Right lung (tissue), 5 donors: ENCODE data around the gene ULK3. TPM values are rescaled to one million over a fixed set of nuclear protein-coding genes. Genes with fewer than 3 reads are reported as not detected.

Experiments
- DNase-seq, 2 donors: peaks; one replicate each; pipeline ENCODE4 v3.0.0-alpha.2; 2013
- polyA plus RNA-seq, 5 donors: library from polyadenylated mRNA; unstranded; fragments of 120-200 nt; gene quantifications; one replicate each; pipeline versions ENCODE4 v1.2.1 to v1.2.3, GENCODE V29; 2013; ENCODE audit warnings: inconsistent platforms in 1 of 5, low replicate concordance in 1 of 5; ENCODE audit not compliant: insufficient read length in 5 of 5, insufficient read depth in 1 of 5

Gene ULK3
- polyA plus RNA-seq, 5 donors = 23.7 to 43.4 (median 34.2) TPM

DNA sequence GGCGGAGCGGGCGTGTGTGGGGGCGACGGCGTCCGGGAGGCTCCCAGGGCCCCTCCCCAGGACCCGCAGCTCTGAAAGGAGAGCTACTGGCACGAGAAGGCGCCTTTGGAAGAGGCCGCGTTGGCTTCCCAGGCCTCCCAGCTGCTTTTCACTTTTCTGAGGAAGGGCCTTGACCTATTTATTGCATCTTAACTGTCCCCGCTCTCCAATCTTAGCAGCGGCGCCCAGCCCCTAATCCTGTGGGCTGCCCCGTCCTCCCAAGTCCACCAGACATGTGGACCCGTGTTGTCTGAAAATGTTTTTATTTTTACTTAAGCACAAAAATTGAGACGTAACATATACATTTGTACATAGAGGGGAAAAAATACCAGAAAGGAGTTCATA lies 481 bp upstream of the ULK3 start:
- no peak for DNase-seq

DNA sequence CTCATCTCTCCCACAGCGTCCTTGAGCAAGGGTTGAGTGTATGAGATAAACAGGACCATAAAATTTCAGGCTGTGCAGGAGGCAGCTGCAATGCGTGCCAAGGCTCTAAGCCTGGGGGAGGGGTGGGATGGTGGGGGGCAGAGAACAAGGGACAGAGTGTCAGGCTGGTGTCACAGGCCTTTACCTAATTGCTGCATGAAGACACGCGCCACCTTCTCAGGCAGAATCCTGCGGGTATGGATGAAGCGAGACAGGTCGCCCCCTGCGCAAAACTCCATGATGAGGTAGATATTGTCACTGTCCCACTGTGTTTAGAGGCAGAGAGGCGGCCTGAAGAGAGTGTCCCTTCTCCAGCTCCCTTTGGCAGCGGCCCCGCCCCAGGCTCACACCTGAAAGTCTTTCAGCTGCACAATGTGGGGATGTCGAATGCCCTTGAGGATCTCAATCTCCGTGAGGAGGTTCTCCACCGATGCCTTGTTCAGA lies 1.0 kb downstream of the ULK3 start:
- no peak for DNase-seq

DNA sequence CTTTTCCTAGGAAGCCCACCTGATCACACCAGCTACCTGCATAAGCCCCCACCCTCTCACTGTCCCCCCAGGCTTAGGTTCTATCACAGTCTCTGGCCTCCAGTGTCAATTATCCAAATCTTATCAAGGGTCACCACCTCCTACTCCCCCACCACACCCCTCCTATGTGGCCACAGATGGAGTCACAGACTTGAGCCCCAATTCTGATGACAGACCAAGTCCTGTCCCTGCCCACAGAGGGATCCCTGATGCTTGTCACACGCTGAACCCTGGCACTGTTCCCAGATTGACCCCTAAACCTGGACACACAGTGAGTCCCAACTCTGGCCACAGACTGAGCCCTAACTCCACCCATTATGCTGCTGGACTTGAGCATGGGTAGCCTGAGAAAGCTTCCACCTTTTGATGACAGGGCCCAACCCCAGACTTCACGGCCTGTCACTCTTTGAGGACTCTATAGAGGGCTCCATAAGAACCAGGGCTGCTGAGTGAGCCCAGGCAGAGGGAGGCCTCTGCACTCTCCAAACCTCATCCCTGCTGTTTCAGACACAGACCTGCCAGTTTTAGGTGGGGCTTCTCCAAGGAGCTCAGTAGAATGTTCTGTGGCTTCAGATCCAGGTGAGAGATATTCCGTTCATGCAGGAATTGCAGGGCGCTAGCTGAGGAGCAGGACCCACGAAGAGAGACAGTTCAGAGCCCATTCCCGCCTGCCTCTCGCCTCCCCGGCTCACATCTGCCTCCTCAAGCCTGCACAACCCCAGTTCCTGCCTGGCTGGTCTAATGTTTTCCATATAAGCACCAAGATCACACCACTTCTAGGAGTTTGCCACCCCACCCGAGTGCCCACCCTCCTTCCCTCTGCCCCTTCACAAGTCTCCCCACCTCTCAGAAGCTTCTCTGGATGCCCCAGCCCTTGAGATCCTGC lies 1.8 kb downstream of the ULK3 start:
- DNase-seq = no peak

DNA sequence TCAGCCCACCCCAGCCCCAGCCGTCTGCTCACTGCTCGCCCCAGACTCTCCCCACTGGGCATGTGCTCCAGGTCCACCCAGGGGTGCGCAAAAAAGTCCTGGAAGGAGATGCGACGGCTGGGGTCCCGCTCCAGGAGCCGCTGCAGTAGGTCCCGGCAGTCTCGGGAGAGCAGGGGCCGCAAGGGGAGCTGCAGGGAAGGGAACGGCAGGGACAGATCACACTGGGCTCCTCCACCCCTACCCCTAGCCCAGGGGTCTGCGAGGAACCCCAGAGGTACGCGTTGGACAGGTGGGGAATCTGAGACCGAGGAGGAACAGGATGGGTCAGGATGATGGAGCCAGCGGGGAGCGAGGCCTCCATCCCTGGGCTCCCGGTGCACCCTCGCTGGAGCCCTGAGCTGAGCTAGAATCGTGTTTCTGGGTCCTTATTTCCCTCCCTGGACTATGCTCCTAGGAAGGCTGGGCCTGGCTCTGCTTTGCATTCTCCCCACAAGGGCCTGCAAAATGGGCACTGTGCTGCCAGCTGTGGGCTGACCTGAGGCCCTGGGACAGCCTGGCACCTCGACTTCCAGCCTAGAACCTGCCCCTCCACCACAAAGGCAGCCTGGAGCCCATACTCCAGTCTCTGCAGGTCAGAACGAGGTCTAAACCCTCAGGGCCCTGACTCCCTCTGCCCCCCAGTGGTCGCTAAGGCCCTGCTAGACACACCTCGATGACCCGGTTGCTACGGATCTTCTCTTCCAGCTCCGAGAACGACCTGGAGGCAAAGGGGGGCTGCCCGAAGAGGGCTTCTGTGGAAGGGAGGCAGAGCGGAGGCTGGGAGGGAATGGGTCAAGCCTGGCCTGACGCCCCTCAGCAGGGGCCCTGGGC lies 3.2 kb downstream of the ULK3 start:
- DNase-seq = no peak

DNA sequence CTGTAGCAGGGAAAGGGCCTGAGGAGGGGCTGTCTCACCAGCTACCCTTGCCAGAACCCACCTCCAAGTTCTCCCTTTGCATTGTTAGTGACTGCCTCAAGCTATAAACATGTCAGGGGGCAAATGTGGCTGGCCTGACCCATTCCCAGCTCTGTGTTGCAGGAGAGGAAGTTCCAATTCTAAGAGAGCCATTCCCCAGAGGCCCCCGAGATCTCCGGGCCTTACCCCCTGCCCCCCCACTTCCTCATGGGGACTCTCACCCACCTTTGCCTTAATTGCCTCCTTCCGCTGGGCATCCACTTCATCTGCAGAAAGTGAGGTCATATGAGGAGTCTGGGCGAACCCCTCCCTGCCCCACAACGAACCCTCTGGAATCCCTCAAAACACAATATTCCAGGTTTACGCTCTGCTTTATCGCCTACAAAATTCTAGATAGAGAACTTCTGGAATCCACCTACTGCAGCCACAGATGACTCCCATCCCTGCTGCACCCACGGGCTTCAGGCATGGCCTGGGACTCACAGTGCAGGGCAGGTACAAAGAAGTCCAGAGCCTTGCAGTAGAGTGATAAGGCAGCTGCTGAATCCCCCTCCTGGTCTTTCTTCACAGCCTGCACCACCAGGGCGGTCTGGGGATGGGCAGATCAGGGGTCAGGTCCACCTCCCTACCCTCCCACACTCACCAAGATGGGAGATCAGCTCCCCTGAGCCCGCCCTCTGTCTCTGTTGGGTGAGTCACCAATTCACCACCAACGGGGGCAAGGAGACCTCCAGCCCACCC lies 4.0 kb downstream of the ULK3 start:
- no peak for DNase-seq

DNA sequence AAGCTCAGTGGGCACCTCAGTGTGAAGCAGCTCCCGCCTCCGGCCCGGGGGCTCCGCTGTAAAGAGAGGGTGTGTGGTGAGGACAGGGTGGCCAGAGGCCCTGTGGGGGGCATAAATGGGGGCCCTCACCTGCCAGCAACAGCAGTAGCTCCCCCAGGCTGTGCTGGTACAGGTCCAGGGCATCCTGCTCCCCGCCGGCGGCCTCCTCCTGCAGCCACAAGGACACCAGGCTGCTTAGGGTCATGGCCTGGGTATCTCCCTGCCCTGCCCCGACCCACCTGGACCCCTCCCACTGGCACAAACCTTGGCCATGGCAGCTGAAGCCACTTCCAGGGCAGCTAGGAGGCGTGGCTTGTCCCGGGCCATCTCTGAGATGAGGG lies 4.8 kb downstream of the ULK3 start:
- no peak for DNase-seq

DNA sequence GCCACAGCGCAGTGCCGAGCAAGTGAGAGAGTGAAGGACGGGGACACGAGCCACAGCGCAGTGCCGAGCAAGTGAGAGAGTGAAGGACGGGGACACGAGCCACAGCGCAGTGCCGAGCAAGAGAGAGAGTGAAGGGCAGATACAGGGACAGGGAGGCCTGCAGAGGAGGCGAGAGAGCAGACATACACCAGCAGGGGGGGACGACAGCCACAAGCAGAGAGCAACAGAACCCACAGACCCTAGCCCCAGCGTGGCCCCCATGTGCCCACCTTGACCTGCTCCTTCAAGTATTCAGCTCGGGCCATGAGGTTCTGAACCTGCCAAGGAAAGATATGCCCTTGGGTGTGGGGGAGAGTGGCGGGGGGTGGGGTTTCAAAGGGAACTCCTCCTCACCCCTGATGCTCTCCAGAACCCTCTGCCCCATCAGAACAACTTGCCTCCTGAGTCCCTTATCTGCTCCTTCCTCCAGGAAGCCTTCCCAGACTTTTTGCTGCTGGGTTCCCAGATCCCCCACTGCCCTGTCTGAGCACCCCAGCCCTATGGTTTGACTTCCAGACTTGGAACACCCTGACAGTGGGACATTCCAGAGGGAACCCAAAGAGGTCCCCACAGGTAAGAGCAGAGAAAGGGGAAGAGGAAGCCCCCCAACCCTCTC lies 5.3 kb downstream of the ULK3 start:
- no peak for DNase-seq

DNA sequence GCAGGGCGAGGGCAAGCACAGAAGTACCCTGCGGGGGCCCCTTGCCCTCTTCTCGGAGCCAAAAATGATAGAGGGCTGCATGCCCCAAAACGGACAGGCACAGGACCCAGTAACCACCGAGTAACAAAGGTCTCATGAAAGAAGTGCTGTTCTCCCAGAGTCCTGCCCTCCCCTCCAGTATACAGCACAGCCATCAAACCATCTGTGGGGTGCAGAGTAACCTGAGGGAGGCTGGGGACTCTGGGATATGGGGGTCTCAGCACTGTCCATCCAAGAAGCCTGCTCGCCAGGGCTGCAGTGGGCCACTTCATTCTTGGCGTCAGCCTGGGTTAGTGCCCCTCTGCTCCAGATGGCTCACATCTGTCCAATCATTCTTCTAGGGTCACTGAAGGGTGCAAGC lies 6.1 kb downstream of the ULK3 start:
- DNase-seq = no peak

DNA sequence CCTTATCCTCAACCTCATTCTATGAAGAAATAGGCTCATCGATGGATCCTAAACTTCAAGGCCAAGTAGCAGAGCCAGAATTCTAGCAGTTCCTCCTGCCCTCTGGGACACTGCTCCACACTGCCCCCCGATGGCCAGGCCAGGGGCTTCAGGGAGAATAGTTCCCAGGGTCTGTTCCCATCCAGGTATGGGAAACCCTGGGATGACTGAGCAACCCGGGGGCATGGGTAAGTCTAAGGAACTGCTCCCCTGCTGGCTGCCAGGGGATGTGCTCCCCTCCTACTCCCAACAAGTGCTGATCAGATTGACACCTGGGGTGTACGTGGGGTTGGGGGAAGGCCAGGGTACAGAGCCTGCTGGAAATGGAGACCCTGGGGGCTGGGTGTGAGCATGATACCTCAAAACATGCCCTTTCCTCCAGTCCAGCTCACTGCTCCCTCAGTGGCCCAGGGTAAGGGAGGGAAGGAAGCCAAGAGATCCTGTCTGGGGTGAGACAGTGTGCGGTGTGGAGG lies 7.6 kb downstream of the ULK3 start:
- no peak for DNase-seq

DNA sequence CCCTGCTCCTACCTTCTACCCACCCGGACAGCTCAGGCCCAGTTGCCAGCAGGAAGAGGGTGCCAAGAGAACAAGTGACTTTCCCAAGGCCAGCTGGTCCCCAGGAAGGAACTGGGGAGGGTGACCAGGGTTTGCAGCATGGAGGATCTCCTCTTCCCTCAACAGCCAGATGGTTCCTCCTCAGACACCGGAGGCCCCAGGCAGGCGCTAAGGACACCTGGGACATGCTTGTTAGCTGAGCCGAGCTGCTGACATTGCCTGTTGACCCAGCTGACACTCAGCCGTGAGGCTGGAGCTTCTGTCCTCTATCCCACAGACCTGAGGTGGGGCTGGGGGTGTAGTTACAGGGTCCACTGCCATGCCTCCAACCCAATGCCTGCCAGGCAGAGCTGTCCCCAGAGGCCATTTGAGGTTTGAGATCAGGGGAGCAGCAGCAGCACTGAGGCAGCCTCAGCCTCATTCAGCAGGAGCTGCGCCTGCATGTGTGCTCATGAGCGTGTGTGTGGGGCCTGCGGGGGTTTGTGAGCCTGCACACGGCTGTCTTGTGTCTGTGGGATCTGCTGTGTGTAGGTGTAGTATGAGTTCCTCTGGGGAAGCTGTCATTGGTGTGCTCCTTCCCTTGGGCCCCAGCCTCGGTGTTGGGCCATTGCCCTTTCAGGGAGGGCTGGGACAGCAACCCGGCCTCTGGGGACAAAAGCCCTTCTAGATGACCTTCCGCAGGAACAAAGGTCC lies 9.4 kb downstream of the ULK3 start:
- no peak for DNase-seq

DNA sequence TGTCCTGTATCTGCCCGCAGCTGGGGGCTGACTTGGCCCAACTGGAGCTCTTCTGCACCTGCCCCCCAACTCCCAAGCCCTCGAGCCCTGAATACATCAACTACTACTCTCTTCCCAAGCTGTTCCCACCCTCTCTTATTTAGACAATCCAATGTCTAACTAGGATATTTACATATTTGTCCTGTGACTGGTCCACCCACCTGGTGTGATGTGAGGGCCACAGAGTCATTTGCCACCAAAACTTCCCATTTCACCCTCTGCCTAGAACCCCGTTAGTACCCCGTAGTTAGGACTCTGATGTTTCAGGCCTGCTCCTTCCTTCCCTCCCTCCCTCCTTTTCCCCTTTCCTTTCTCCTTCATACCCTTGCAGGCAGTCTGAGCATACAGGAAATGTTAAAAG lies 10.1 kb downstream of the ULK3 start:
- DNase-seq = no peak

DNA sequence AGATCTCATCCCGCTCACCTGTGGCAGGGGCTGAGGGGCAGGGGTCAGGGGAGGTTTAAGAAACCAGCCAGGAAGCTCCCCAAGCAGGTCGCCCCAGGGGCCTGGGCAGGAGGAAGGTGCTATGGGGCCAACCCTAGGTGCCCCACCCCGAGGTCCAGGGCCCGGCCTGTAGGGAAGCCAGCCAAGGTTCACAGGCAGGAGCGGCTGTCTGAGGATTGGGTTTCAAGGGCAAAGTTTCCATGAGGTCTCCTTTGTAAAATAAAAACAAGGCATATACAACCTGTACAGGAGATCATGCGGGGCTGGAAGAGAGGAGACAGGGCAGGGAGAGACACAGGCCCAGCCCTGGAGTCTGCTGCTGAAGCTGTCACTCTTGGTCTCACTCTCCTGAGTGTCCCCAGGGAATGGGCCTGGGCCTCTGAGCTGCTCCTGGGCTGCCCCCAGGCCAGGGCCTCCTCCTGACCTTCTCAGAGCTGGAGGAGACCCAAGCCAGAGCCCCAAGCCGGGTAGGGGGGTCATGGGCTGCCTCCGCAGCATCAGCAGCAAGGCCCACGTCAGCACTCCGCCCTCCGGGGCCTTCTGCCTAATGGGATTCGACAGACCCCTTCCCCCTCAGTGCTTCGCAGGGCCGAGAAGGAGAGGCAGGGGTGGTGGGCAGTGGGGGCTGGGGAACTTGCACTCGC lies 11.0 kb downstream of the ULK3 start:
- no peak for DNase-seq

DNA sequence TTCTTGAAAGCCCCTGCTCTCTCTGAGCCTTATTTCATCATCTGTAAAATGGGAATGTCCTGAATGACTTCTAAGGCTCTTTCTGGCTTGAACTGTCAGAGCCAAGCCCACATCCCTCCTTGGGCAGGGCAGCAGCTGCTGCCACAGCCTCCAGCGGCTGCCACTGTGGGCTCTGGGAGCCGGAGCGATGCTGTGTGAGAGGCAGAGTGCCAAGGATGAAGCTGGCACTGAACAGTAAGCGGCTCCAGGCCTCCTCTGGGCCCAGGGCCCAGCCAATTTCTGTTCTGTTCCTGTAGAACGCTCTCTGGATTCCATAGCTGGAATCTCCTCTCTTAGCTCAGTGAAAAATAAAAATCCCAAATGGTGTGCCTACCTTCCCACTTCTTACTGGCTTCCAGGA lies 12.1 kb downstream of the ULK3 start:
- no peak for DNase-seq

DNA sequence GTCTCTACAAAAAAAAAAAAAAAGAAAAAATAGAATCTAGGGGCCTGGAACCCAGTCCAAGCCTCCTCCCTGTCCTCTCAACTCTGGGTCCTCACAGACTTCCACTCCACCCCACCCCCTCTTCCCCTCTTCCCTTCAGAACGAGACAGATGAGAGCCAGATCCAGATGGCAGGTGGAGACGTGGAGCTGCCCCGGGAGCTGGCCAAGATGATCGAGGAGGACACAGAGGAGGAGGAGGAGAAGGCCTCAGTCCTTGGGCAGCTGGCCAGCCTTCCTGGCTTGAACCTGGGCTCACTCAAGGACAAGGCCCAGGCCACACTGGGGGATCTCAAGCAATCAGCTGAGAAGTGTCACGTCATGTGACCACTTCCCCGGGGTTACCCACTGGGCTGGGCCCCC lies 13.0 kb downstream of the ULK3 start:
- no peak for DNase-seq

DNA sequence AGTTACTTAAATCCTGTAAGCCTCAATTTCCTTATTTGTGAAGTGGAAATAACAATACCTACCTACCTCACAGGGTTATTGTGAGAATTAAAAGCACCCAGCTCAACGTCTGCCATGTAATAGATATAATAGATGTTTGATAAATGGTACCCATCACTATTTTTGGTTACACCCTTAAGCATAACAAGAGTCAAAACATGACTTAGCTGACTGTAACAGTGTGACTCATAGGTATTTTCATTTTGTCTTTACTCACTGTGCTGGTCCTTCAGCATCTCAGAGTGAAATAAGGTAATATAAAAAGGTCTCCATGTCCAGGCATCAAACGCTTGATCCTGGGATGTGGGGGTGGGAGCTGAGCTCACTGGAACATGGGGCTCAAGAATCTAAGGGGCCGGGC lies 13.5 kb downstream of the ULK3 start:
- DNase-seq = no peak

DNA sequence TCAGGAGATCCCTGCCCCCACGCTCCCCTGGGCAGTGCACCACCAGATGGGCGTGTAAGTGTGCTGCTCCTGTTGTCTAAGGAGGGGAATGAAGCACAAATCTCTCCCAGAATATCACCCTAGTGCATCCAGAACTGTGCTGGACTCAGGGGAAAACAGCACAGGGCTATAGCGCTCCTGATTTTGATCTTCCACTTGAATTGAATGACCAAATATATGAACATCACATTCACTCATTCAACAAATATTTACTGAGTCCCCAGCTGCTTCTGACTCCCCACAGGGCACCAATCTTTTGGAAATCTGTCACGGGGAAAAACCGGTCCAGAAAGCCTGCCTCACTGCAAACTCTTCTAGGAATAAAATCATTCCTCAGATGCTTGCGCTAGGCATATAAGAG lies 14.1 kb downstream of the ULK3 start:
- no peak for DNase-seq

DNA sequence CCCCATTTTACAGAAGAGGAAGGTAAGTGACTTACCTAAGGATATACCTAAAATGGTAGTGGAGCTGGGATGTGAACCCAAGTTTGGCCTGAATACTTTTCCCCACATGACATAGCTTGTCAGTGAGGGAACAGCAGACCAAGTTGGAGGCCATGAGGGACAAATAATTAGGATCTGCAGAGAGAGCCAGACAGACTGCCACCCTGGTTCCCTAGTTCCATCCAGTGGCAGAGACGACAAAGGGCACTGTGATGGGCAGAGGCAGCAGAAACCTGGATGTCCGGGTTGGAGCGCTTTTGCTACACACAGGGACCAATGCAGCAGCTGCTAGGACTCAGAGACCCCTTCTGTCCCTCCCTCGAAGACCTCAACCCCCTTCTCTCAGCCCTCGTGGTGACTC lies 15.3 kb downstream of the ULK3 start:
- no peak for DNase-seq

DNA sequence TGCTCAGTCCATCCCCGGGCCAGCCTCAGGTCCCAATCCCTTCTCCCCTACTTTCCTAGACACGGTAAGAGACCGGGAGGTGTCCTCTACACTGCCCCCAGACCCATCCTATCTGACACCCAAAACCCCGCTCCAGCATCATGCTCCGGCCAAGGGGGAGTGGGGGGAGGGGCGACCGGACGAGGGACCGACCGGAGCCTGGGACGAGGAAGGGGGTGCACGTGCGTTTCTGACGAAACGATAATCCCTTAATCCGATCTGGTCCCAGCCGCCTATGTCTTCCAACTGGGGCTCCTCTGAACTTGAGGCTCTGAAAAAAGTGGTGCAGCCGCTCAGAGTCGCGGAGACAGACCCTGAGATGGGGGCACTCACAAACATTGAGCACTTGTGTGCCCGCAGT lies 16.0 kb downstream of the ULK3 start:
- no peak for DNase-seq

DNA sequence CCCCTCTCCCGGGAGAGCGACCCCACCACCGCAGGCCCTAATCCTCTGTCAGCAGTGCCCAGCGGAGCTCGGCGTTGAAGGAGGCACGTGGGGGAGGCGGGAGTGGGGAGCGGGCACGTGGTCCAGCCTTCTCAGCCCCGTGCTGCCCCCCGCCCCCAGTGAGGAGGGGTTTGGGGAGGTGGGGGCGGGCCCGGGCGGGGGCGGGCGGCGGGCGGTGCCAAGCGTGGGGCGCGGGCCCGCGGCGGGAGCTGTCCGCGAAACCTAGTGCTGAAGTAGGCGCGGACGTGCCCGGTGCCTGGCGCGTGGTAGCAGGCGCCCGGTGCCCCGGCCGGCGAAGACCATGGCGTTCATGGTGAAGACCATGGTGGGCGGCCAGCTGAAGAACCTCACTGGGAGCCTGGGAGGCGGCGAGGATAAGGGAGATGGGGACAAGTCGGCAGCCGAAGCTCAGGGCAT lies 16.6 kb downstream of the ULK3 start, which contains the start of gene CPLX3:
Gene CPLX3, plus strand, starts transcription at position 264 of the 456 bp plus-strand sequence. Its CDS starts 77 bp downstream, at position 341.
- DNase-seq = no peak

DNA sequence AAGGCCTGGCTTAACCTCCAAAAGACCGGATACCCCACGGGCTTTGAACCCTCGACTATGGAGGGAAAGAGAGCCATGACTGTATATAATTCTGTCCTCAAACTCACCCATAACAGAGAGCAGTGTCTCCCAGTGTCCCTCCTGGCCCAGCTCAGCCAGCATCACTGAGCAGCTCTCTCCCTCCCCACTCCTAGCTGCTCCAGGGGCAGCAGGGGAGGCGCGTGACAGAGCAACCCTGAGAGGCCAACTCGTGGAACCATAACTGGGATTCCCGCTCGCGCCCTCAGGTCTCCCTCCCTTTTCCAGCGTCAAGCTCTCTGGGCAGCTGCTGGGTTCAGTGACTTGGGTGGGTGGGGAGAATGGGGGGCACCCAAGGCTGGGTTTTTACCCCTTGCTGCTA lies 17.1 kb downstream of the ULK3 start:
- DNase-seq = no peak
